ENCODE data around the gene HDAC8.

GRCh38 chrX:72295745-72296144, 276.9 kb downstream of the HDAC8 start:
- TF ChIP-seq, protein P1, sequence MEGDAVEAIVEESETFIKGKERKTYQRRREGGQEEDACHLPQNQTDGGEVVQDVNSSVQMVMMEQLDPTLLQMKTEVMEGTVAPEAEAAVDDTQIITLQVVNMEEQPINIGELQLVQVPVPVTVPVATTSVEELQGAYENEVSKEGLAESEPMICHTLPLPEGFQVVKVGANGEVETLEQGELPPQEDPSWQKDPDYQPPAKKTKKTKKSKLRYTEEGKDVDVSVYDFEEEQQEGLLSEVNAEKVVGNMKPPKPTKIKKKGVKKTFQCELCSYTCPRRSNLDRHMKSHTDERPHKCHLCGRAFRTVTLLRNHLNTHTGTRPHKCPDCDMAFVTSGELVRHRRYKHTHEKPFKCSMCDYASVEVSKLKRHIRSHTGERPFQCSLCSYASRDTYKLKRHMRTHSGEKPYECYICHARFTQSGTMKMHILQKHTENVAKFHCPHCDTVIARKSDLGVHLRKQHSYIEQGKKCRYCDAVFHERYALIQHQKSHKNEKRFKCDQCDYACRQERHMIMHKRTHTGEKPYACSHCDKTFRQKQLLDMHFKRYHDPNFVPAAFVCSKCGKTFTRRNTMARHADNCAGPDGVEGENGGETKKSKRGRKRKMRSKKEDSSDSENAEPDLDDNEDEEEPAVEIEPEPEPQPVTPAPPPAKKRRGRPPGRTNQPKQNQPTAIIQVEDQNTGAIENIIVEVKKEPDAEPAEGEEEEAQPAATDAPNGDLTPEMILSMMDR (IDR thresholded peaks at IDR 0.05 in 4 of 5, conservative IDR thresholded peaks at IDR 0.05 in 1 of 5), result no peak
- no peak for TF ChIP-seq POLR2A (IDR thresholded peaks at IDR 0.05)

All from gastrocnemius medialis (tissue), 4 donors.